ENCODE results near the gene SIVA1. TPM values are rescaled to one million over a fixed set of nuclear protein-coding genes. Genes with fewer than 3 reads are reported as not detected.

The SIVA1 gene
- total RNA-seq, 2 donors from 2014 or later, result 65.2 to 121 TPM

DNA sequence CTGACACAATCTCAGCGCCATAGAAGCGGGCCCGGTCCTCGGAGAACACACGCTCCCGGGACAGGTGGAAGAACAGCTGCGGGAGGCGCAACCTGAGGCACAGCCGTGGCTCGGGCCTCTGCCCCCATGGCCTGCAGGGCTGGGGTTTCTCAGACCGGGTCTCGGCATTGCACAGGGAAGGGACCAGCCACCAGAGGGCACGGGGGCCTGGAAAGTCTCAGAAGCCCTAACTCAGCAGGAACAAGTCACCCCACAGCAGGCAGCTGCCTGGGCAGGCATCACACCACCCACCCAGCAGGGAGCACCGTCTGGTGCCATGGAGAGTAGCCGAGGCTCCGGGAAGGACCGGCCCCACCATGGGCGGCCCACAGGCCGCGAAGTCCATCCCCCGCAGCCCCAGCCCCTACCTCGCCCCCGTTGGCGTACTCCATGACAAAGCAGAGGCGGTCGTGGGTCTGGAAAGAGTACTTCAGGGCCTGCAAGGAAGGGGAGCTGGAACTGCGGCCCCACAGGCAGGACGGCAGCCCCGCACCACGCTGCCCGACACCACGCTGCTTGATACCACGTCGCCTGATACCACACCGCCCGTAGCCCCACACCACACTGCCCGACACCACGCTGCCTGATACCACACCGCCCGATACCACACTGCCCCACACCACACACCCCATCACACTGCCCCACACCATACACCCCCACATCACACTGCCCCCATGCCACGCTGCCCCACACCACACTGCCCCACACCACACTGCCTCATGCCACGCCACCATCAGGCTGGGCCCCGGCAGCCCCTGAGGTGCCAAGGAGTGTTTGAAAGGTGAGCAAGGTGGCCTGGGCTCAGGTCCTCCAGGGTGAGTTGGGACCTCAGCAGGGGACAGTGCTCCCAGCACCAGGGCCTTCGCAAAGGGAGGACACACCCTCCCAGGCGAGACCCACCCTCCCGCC, 20.8 kb downstream of the SIVA1 start:
- Mint-ChIP-seq H3K36me3 (ENCODE audit: low read depth) (peaks cover 33% of the 10 kb centered on the region), H3K4me3 (no peak overlapping the region), H3K4me1 (no peaks in the 10 kb centered on the region), H3K27me3 (no peaks in the 10 kb centered on the region), H3K27ac (no peak overlapping the region), H3K9me3 (no peaks in the 10 kb centered on the region)
- ATAC-seq (replicated peaks), result no peak

DNA sequence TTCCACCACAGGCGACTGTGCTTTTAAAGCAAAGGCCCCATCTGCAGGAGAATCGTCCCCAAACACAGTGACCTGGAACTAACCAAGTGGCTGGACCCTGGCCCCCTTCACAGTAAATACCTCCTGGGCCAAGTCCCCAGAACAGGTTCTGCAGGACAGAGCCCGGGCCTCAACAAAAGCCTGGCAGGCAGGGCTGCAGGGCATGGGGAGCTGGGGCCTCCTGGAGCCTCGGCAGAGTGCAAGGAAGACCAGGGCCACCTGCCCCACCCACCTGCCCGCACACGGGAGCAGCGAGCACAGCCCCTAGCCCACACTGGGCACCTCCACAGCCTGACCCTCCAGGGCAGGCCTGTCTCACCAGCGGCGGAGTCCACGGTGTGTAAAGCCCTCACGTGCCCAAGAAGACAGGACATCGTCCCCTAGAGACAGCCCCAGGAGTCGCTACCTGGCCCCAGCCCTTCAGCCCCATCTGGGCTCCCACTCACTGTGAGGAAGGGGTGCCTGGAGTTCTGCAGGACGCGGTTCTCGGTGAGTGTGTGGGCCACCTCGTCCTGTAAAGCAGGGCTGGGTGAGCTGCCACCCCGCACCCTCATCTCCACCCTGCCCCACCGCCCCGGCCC, 21.6 kb downstream of the SIVA1 start:
- no peak overlapping the region for H3K4me3 Mint-ChIP-seq
- no peaks in the 10 kb centered on the region for H3K9me3 Mint-ChIP-seq
- H3K27ac Mint-ChIP-seq, result no peak overlapping the region
- ATAC-seq (replicated peaks), result no peak
- no peaks in the 10 kb centered on the region for H3K4me1 Mint-ChIP-seq
- H3K27me3 Mint-ChIP-seq, result no peaks in the 10 kb centered on the region
- H3K36me3 Mint-ChIP-seq (ENCODE audit: low read depth), result peaks cover 33% of the 10 kb centered on the region

DNA sequence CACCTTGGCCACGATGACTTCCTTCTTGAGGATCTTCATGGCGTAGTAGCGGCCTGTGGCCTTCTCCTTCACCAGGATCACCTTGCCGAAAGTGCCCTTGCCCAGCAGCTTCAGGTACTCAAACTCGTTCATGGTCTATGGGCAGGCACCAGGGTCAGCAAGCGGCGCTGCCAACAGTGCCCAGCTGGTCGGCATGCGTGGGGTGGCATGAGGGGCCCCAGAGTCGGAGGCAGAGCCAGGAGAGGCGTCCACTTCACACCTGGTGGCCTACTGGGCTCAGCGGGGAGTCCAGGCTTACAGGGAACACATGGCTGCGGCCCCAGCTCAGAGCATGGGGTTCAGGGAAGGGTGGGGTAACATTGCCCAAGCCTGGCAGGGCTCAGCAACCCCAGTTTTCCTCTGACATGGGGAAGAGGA, 22.1 kb downstream of the SIVA1 start:
- Mint-ChIP-seq H3K27me3 (no peaks in the 10 kb centered on the region), H3K4me3 (no peak overlapping the region), H3K36me3 (ENCODE audit: low read depth) (peaks cover 29% of the 10 kb centered on the region), H3K27ac (no peak overlapping the region), H3K9me3 (no peaks in the 10 kb centered on the region), H3K4me1 (no peaks in the 10 kb centered on the region)
- ATAC-seq (replicated peaks), result no peak

DNA sequence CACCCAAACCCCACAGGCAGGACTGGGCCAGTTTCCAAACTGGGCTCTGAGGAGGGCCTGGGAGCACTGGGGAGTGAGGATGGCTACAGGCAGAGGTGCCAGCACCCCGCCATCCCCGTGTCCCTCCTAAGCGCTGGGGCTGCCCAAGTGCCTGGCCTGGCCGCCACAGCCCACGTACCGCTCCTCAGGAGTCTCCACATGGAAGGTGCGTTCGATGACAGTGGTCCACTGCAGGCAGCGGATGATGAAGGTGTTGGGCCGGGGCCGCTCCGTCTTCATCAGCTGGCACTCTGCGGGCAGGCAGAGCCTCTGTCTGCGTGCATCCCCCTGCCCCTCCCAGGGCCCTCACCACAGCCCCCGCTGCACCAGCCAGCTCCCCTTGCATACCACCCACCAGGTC, 23.5 kb downstream of the SIVA1 start:
- ATAC-seq (replicated peaks), result no peak
- Mint-ChIP-seq H3K27ac (no peak overlapping the region), H3K36me3 (ENCODE audit: low read depth) (peaks cover 17% of the 10 kb centered on the region), H3K9me3 (no peaks in the 10 kb centered on the region), H3K4me3 (no peak overlapping the region), H3K27me3 (no peaks in the 10 kb centered on the region), H3K4me1 (no peaks in the 10 kb centered on the region)

DNA sequence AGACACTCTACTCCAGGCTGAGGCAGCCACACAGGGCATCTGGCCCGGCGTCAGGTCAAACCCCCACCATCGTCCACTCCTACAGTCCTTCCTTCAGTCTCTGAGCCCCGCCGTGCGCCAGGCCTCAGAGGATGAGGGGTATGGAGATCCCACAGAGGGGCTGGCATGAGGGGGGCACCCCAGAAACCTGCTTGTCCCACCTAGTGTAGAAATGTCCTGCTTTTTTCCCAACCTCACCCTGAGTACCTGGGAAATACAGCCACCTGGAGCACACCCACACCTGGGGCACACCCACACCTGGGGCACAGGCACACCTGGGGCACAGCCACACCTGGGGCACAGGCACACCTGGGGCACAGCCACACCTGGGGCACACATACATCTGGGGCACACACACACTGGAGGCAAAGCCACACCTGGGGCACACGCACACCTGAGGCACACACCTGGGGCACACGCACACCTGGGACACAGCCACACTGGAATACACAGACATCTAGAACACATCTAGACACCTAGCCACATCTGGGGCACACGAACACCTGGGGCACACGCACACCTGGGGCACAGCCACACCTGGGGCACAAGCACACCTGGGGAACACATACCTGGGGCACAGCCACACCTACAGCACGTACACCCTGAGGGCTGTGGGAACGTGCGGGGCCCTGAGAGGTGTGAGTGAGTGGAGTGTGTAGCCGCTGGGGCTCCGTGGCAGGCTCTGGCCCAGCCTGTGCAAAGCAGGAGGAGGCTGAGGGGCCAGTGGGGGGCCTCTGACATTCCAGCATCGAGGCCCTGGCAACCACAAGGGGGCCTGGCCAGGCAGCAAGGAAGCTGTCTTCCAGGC, 24.2 kb downstream of the SIVA1 start:
- H3K36me3 Mint-ChIP-seq (ENCODE audit: low read depth), result peaks cover 10% of the 10 kb centered on the region
- ATAC-seq (replicated peaks), result no peak
- no peak overlapping the region for H3K4me3 Mint-ChIP-seq
- H3K9me3 Mint-ChIP-seq, result no peaks in the 10 kb centered on the region
- H3K27ac Mint-ChIP-seq, result no peak overlapping the region
- H3K4me1 Mint-ChIP-seq, result no peaks in the 10 kb centered on the region
- H3K27me3 Mint-ChIP-seq, result no peaks in the 10 kb centered on the region

DNA sequence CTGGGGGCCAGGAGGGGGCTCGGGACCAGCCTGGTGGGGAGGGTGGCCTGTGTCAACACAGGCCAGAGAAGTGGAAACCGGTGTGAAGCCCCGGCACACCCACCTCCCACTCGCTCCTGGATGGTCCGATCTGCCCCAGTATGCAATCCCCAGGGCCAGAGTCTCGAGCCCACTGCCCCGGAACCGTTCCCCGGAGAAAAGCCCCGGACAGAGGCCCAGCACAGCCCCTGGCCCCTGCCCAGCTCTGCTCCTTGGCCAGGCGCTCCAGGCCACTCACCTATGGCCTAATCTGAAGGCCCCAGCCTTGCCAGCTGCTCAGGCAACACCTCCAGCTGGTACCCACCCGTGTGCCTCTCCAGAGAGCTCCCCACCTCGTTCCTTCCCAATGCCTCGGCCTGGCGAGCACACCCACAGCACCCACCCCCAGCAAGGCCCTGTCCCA, 24.9 kb downstream of the SIVA1 start:
- H3K27me3 Mint-ChIP-seq, result no peaks in the 10 kb centered on the region
- H3K36me3 Mint-ChIP-seq (ENCODE audit: low read depth), result peaks cover 3% of the 10 kb centered on the region
- no peak overlapping the region for H3K4me3 Mint-ChIP-seq
- no peak overlapping the region for H3K27ac Mint-ChIP-seq
- H3K9me3 Mint-ChIP-seq, result no peaks in the 10 kb centered on the region
- no peak for ATAC-seq (replicated peaks)
- H3K4me1 Mint-ChIP-seq, result no peaks in the 10 kb centered on the region

DNA sequence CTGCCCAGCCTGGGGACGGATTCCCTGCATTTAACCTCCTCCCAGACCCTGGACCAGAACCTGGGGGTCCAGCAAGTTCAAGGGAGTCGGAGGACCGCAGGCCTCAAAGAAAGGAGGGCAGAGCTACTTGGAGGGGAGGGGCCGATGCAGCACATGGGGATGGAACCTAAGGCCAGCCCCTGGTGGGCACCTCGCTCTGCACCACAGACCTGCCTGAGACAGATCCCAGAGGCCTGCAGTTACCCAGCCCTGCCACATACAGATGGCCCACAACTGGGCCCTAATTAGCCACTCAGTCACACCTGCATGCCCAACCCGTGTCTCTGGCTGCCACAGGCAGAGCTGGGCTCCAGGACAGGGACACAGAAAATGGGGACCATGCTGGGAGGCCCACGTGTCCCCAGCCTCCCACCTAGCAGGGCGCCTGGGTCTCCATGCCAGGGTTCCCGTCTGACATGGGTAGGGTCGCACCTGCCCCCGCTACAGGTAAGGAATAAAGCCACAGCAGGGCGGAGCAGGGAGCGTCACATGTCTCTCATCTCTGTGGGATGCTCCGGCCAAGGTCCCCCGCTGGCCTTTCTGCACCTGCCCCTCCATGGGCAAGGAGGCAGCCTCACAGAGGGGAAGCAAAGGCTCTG, 25.9 kb downstream of the SIVA1 start:
- ATAC-seq (replicated peaks), result no peak
- Mint-ChIP-seq H3K27me3 (no peaks in the 10 kb centered on the region), H3K27ac (no peak overlapping the region), H3K36me3 (ENCODE audit: low read depth) (no peaks in the 10 kb centered on the region), H3K9me3 (no peaks in the 10 kb centered on the region), H3K4me3 (no peak overlapping the region), H3K4me1 (no peaks in the 10 kb centered on the region)

DNA sequence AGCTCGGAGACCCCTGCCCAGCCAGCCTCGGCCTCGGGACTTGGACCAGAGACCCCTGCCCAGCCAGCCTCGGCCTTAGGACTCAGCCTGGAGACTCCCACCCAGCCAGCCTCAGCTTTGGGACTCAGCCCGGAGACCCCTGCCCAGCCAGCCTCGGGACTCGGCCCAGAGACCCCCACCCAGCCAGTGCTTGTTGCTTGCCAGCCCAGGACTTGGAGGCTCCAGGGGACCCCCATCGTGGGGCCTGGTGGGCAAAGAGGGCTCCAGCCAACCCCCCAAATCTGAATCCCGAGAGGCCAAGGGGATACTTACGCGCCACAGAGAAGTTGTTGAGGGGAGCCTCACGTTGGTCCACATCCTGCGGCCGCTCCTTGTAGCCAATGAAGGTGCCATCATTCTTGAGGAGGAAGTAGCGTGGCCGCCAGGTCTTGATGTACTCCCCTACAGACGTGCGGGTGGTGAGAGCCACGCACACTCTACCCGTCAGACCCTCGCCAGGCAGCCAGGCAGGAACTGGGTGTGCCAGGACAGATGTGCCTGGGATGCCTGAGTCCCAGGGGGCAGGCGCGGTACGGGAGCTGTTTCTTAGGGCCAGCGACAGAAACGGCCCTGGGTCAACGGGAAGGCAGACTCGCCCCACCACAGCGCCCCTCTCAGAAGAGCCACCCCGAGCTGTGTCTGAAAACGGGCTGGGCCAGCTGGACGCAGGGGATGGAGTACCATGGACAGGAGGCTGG, 27.0 kb downstream of the SIVA1 start:
- Mint-ChIP-seq H3K27me3 (no peaks in the 10 kb centered on the region), H3K4me3 (no peak overlapping the region), H3K9me3 (no peaks in the 10 kb centered on the region), H3K36me3 (ENCODE audit: low read depth) (no peaks in the 10 kb centered on the region), H3K27ac (no peak overlapping the region), H3K4me1 (no peaks in the 10 kb centered on the region)
- no peak for ATAC-seq (replicated peaks)

DNA sequence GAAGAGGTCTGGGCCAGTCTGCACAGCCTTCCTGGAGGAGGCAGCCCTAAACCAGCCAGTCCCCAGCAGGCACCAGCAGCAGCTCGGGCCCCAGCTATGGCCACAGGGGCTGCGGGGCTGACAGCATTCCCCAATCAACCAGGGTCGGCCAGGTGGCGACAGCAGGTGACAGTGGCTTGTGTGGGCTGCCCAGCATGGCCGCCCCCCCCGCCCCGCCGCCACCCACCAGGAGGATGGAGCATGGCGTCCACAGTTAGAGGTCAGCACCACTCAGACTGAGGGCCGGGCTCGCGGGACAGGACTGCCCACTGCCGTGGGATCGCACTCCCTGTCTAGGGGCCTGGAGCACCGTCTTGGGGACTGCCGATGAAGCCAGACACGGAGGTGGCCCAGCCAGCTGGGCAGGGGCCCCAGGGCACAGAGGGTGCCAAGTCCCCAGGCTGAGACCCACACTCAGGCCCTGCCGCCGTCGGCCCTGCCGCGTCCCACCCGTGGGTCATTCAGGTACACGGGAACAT, 27.6 kb downstream of the SIVA1 start:
- Mint-ChIP-seq H3K27me3 (no peaks in the 10 kb centered on the region), H3K9me3 (no peaks in the 10 kb centered on the region), H3K4me3 (no peak overlapping the region), H3K36me3 (ENCODE audit: low read depth) (no peaks in the 10 kb centered on the region), H3K27ac (no peak overlapping the region), H3K4me1 (no peaks in the 10 kb centered on the region)
- ATAC-seq (replicated peaks), result no peak

DNA sequence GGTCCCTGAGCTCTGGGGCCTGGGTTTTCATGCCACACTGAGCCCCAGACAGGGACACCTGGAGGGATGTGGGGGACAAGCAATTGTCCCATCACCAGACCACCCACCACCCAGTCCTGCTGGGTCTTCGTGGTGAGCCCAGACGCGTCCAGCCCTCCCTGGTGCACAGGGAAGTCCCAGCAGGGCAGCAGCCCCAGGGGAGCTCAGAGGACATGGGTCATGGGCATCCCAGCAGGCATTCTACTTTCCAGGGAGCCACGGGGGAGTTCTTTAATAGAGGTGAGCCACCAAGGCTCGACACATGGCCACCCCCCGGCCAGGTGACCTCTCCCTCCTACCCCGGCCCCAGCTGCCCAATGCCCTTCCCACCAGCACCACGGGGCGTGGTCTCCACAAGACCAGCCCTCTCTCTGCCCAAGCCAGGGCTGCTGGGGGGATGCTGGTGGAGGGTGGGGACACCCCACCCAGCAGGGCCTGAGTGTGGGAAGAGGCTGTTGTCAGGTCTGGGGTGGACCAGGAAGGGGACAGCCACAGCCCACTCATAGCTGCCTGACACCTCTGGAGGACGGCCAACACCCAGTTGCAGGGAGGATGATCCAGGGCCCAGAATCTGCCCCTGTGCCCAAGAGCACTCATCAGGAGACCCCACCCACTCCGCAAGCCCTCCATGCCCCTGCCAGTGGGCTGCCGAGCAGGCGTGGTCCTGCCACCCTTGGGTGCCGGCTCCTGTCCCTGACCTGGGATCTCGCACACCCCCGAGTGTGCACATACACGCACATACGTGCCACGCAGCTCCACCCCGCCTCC, 28.5 kb downstream of the SIVA1 start:
- Mint-ChIP-seq H3K27me3 (no peaks in the 10 kb centered on the region), H3K4me3 (no peak overlapping the region), H3K4me1 (no peaks in the 10 kb centered on the region), H3K27ac (no peak overlapping the region), H3K9me3 (no peaks in the 10 kb centered on the region), H3K36me3 (ENCODE audit: low read depth) (no peaks in the 10 kb centered on the region)
- no peak for ATAC-seq (replicated peaks)

DNA sequence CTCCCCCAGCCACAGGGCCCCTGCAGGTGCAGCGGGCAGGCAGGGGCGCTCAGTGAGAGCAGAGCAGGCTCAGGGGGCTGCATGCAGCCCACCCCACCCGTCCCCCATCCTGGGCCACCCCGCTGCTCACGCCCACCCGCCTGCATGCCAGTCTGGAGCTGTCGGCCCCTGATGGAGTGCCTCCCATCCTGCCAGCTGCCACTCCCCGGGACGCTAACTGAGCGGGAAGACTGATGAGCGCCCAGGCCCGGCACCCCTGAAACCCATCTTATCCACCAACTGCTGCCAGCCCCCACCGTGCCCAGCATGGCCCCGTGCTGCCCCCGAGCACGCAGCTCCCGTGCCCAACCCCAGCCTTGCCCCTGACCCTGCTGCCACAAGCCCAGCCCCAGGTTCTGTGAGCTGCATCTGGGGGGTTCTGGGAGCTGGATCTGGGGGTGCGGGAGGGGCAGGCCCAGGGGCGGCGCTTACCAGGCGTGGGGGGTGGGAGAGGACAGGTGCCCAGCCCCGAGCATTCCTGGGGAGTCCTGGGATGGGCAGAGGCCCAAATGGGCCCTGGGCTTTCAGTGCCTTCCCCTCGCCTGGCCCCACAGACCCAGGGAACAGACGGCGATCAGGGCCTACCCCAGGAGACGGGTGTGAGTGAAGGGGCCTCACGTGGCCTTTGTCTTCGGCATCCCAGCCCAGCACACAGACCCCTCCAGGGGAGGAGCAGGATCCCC, 29.3 kb downstream of the SIVA1 start:
- Mint-ChIP-seq H3K36me3 (ENCODE audit: low read depth) (no peaks in the 10 kb centered on the region), H3K27ac (no peak overlapping the region), H3K9me3 (no peaks in the 10 kb centered on the region), H3K4me3 (no peak overlapping the region), H3K4me1 (no peaks in the 10 kb centered on the region), H3K27me3 (no peaks in the 10 kb centered on the region)
- no peak for ATAC-seq (replicated peaks)

DNA sequence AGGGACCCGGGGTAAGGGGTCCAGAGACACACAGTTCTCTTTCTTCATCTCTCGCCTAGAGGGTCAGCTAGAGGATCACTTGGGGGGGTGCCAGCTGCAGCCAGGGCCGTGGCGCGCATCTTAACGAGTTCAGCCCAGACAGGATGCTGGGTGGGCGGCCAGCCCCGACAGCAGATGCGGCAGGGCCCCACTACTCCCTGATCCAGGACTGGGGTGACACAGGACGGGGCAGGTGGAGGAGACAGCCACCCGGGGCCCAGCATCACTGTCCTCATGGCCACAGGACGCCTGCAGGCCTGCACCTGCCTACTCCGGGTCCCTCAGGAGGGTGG, 29.8 kb downstream of the SIVA1 start:
- no peak overlapping the region for H3K27ac Mint-ChIP-seq
- H3K4me1 Mint-ChIP-seq, result no peaks in the 10 kb centered on the region

More for the DNA sequence above, 29.8 kb downstream of the SIVA1 start:
- Mint-ChIP-seq H3K4me3 (no peak overlapping the region), H3K36me3 (ENCODE audit: low read depth) (no peaks in the 10 kb centered on the region), H3K9me3 (no peaks in the 10 kb centered on the region), H3K27me3 (no peaks in the 10 kb centered on the region)
- no peak for ATAC-seq (replicated peaks)
